ENCODE measurements around the gene GPC6. TPM values are rescaled to one million over a fixed set of nuclear protein-coding genes. Genes with fewer than 3 reads are reported as not detected.

GPC6 gene
- total and polyA plus RNA-seq, 2 experiments from 2014 or later = 14.4 to 43.3 TPM

DNA sequence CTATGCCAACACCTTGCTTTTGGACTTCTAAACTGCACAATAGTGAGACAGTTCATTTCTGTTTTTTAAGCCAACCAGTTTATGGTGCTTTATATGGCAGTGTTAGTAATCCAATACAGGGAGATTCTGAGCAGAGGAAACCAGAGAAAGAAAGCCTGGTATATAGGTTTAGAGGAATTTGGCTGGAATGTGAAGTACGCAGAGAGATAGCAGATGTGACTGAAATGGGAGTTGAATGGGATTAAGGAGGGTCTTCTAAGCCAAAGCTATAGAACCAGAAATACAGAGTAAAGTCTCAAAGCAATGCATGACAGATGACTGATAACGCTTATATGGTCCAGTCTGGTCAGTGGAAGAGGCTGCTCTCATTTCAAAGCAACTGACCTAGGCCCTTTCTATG is 453.7 kb downstream of the GPC6 start:
- DNase-seq (ENCODE audit: low read depth in 1 of 2, low spot score in 1 of 2) = no peak
- Histone ChIP-seq H3K4me3 (no peak overlapping the region), H3K27ac (no peak overlapping the region), H3K36me3 (no peaks in the 10 kb centered on the region), H3K9me3 (ENCODE audit: low read depth) (no peaks in the 10 kb centered on the region), H3K27me3 (no peaks in the 10 kb centered on the region), H3K4me1 (ENCODE audit: low read depth) (no peaks in the 10 kb centered on the region)
- TF ChIP-seq, protein P1, sequence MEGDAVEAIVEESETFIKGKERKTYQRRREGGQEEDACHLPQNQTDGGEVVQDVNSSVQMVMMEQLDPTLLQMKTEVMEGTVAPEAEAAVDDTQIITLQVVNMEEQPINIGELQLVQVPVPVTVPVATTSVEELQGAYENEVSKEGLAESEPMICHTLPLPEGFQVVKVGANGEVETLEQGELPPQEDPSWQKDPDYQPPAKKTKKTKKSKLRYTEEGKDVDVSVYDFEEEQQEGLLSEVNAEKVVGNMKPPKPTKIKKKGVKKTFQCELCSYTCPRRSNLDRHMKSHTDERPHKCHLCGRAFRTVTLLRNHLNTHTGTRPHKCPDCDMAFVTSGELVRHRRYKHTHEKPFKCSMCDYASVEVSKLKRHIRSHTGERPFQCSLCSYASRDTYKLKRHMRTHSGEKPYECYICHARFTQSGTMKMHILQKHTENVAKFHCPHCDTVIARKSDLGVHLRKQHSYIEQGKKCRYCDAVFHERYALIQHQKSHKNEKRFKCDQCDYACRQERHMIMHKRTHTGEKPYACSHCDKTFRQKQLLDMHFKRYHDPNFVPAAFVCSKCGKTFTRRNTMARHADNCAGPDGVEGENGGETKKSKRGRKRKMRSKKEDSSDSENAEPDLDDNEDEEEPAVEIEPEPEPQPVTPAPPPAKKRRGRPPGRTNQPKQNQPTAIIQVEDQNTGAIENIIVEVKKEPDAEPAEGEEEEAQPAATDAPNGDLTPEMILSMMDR (IDR thresholded peaks at IDR 0.05; ENCODE audit: low read depth, low read length) = no peak

DNA sequence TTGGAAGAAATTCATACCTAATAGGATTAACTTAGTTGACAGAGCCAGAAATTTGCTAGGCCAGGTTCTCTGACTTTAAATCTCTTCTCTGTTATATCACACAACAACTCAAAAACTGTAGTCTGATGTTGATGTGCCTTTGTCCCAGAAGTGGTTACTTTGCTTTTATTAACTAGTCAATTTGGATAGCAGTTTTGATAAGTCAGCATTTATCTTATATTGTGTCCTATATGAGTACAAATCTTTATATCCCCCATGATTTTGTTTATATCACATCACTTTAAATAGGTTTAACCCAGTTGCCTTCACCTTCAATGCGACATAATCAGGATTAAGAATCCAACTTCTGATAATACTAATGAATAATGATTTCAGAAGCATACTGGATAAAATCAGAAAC is 459.3 kb downstream of the GPC6 start:
- Histone ChIP-seq H3K27me3 (no peaks in the 10 kb centered on the region), H3K4me1 (ENCODE audit: low read depth) (no peaks in the 10 kb centered on the region), H3K4me3 (no peak overlapping the region), H3K36me3 (no peaks in the 10 kb centered on the region), H3K27ac (no peak overlapping the region), H3K9me3 (ENCODE audit: low read depth) (no peaks in the 10 kb centered on the region)
- TF ChIP-seq, protein P1 (IDR thresholded peaks at IDR 0.05; ENCODE audit: low read depth, low read length) = no peak
- DNase-seq (ENCODE audit: low read depth in 1 of 2, low spot score in 1 of 2) = no peak

DNA sequence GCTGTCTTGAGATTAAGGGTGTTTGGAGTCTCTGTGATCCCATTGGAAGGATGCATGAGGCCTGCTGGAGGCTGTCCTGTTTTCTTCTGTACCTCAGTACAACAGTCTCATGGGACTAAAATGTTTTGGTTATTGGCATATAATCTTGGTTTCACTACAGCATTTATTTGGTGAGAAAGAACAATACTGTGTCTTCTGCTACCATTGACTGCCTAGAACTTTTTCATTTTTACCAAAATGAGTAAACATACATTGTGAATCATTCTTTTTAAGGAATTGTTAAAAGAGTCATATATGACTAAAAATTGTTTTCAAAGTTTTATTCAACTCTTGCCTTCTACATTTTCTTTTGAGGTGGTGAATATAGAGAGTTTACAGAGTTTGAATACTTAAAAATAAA is 459.8 kb downstream of the GPC6 start:
- no peaks in the 10 kb centered on the region for H3K36me3 ChIP-seq
- no peak overlapping the region for H3K4me3 ChIP-seq
- TF ChIP-seq, protein P1 (IDR thresholded peaks at IDR 0.05; ENCODE audit: low read depth, low read length) = no peak
- no peaks in the 10 kb centered on the region for H3K4me1 ChIP-seq (ENCODE audit: low read depth)
- H3K27ac ChIP-seq = no peak overlapping the region
- H3K27me3 ChIP-seq = no peaks in the 10 kb centered on the region
- no peaks in the 10 kb centered on the region for H3K9me3 ChIP-seq (ENCODE audit: low read depth)
- DNase-seq (ENCODE audit: low read depth in 1 of 2, low spot score in 1 of 2) = no peak

DNA sequence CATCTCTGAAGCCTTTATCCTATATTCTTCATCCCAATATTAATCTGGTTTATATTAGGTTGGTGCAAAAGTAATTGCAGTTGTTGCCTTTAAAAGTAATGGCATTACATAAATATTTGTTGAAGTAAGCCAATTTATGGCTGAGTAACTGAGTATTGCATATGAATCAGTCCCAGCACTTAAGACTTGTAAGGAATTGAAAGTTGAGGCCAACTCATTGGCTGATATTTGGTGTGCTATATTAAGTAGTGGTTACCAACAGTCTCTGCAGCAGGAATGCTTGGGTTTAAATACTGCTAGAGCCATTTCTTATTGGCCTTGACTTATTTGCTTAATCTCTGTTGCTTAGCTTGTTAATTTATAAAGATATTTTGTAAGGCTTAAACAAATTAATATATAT is 460.7 kb downstream of the GPC6 start:
- H3K36me3 ChIP-seq = no peaks in the 10 kb centered on the region
- TF ChIP-seq, protein P1 (IDR thresholded peaks at IDR 0.05; ENCODE audit: low read depth, low read length) = no peak
- no peaks in the 10 kb centered on the region for H3K9me3 ChIP-seq (ENCODE audit: low read depth)
- no peaks in the 10 kb centered on the region for H3K27me3 ChIP-seq
- H3K4me3 ChIP-seq = no peak overlapping the region
- H3K4me1 ChIP-seq (ENCODE audit: low read depth) = no peaks in the 10 kb centered on the region
- DNase-seq (ENCODE audit: low read depth in 1 of 2, low spot score in 1 of 2) = no peak
- no peak overlapping the region for H3K27ac ChIP-seq

DNA sequence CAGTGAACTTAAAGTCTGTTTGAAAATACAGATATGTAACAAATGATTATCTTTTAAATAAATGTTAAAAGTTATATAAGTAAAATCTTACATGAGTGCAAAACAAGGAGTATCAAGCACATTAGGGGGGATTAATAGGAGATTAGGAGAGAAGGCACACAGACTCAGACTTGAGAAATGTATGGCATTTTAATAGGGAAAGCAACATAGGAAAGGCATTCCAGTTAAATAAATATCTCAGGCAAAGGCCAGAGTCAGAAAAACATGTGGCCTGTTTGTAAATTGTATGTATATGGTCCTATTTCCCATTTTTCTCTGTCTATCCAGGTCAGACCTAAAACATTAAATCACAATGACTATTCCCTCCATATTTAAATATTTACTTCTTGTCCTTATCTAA is 462.7 kb downstream of the GPC6 start:
- Histone ChIP-seq H3K36me3 (no peaks in the 10 kb centered on the region), H3K4me1 (ENCODE audit: low read depth) (no peaks in the 10 kb centered on the region), H3K27me3 (no peaks in the 10 kb centered on the region), H3K27ac (no peak overlapping the region), H3K4me3 (no peak overlapping the region), H3K9me3 (ENCODE audit: low read depth) (no peaks in the 10 kb centered on the region)
- DNase-seq (ENCODE audit: low read depth in 1 of 2, low spot score in 1 of 2) = no peak
- TF ChIP-seq, protein P1 (IDR thresholded peaks at IDR 0.05; ENCODE audit: low read depth, low read length) = no peak

DNA sequence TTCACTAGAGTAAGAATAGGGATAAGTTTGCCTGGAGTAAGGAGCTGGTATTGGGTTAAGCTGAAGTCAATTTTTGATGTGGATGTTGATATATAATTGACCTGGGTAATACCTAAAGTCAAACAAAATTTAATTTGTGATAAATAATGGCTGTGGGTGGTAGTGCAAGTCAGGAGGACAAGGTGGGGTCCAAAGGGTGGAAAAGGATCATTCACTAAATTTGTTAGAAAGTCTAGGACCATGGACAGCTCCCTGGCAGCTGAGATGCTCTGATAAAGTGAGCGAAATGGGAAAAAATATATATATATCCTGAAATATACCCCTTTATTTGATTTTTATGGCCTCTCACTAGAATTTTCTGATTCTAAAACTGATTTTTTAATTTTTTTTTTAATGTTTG is 463.5 kb downstream of the GPC6 start:
- Histone ChIP-seq H3K27ac (no peak overlapping the region), H3K9me3 (ENCODE audit: low read depth) (no peaks in the 10 kb centered on the region), H3K27me3 (no peaks in the 10 kb centered on the region), H3K4me1 (ENCODE audit: low read depth) (no peaks in the 10 kb centered on the region), H3K4me3 (no peak overlapping the region), H3K36me3 (no peaks in the 10 kb centered on the region)
- DNase-seq (ENCODE audit: low read depth in 1 of 2, low spot score in 1 of 2) = peak; percentile 52 to 75
- TF ChIP-seq, protein P1 (IDR thresholded peaks at IDR 0.05; ENCODE audit: low read depth, low read length) = no peak
